ENCODE results near the gene NYAP1.

DNA sequence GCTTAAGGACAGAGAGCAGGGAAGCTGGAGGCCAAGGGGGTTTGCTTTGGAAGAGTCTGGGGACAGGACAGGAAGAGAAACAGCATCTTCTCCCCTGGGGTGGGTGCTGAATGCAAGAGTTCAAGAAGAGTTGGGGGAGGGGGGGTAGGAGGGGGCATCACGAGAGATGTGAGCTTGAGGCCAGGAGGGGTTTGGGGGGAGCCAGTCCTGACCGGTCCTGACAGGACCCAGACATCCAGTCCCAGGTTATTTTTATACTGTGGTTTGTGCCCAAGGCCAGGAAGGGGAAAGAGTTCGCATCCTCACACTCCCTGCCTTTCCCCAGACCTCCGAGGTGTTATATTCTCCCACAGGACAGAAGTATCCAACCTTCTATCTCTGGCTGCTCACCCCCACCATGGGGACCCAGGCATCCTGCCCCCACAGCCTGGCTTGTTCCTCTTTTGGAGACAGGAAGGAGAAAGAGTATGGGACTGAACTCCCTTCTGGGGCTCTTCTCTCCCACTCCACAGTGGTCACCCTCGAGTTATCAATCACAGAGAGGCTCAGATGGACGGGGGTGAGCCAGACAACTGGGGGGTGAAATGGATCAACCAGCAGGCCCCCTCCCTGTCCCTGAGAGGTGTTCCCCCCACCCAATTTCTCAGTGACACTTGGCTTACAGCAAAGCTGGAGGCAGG lies 7.5 kb upstream of the NYAP1 start:
- no peak for TF ChIP-seq POLR2A (IDR thresholded peaks at IDR 0.05)
- TF ChIP-seq, protein P1, sequence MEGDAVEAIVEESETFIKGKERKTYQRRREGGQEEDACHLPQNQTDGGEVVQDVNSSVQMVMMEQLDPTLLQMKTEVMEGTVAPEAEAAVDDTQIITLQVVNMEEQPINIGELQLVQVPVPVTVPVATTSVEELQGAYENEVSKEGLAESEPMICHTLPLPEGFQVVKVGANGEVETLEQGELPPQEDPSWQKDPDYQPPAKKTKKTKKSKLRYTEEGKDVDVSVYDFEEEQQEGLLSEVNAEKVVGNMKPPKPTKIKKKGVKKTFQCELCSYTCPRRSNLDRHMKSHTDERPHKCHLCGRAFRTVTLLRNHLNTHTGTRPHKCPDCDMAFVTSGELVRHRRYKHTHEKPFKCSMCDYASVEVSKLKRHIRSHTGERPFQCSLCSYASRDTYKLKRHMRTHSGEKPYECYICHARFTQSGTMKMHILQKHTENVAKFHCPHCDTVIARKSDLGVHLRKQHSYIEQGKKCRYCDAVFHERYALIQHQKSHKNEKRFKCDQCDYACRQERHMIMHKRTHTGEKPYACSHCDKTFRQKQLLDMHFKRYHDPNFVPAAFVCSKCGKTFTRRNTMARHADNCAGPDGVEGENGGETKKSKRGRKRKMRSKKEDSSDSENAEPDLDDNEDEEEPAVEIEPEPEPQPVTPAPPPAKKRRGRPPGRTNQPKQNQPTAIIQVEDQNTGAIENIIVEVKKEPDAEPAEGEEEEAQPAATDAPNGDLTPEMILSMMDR (IDR thresholded peaks at IDR 0.05) = no peak

All from lower leg skin (tissue), 3 donors.